HuH-7.5 (cell line): ENCODE results near the gene CLSTN3.
"Not testable (repeated sequence)": the region's sequence is repeated elsewhere in the genome, so short reads cannot be mapped to it uniquely, and the experiment has no call there.

Experiments used
- DNase-seq: peaks from one replicate; pipeline ENCODE4 v3.0.0; 2011; ENCODE audit warnings: low spot score

The CLSTN3 gene

GRCh38 chr12:7151532-7151931, 21.4 kb downstream of the CLSTN3 start:
- no peak for DNase-seq

GRCh38 chr12:7152818-7153217, 22.6 kb downstream of the CLSTN3 start:
- no peak for DNase-seq

- DNase-seq: no peak
These were observed 23.9 kb downstream of the CLSTN3 start for GRCh38 chr12:7154042-7154441.

DNA sequence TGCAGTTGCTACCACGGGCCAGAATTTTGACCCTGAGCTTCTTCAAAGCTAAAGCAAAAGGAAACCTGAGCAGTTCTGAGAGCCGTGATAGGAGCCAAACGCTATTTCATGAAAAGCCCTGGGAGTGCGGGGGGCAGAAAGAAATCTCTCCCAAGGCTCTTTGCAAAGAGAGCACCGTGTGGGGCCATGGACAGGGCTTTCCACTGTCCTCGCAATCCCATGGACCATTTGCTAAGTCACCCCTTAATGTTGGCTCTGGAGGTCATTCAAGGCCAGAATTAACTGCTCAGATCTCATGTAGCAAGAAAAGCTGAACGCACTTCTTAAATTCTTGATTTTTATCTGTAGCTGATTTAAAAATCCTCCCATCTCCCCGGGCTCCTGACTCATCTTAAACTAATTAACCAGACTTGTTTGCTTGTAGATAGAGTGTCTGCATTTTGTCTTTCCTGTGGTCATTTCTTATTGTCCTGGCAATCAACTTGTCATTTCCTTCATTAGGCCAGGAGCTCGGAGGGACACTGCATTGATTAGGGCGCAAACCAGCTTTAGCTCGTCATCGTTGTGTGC, 24.8 kb downstream of the CLSTN3 start:
- no peak for DNase-seq

DNA sequence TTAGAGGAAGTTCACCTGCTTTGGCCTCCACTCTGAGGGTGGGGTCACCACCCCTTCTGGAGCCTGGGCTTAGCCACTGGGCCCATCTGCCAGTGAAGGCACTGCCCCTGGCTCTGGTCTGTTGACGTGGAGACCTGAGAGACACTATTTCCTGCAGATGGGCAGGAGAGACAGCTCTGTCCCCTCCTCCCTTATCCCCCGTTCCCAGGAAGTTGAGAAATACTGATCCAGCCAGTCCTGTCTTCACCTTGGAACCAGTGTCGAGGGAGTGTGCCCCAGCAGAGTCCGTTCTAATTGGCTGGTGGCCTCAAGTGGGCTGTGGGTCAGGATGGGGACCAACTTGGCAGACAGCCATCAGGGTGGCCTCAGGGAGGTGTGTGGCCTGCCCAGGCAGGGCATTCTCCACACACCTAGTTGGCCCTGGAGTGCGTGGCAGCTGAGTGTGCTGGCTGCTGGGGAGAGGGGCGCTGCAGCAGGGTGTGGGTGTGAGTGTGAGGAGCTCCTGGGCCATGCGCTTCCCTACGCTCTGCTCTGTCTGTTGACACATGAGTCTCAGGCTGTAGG, 25.4 kb downstream of the CLSTN3 start:
- no peak for DNase-seq

DNA sequence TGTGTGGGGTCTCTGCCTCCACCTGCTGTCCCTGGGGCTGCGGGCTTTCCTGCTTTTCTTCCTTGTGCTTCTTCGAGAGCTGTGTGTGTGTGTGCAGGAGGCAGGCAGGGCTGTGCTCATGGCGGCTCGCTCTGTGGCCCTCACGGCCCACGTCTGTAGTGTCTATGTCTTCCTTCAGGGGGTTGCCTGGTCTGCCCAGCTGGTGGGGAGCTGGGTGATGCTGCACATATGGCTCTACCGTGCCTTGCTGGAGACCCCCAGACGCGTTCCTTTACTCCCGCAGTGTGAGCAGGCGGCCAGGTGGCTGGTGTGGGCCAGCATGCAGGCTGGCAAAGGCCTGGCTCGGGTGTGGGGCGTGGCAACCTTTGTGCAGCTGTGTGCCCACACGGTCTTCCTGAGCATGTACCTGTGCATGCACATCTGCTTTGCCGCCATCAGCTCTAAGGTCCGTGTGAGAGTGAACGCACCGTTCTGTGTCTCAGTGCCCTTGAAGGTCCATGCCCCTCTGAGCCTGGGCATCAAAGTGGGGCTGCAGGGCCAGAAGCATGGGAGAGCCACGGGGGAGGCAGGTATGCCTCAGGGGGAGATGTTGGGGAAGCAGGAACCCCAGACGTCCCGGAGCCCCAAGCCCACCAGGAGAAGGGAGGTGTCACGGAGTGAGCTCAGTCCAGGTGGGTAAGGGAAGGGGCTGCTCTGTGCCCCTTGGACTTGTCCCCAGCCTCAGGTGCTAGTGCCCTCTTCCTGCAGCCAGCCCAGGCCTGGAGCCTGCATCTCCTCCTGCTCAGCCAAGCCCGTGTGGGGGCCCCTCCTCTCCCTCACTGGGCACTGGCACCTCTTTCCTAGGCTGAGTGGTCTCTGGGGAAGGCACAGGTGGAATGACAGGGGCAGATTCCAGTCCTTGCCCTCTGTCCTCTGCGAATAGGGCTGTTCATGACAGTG, 26.4 kb downstream of the CLSTN3 start:
- DNase-seq: no peak

- no peak for DNase-seq
These were observed 27.2 kb downstream of the CLSTN3 start for GRCh38 chr12:7157391-7157790.

- DNase-seq: no peak
These were observed 28.8 kb downstream of the CLSTN3 start for GRCh38 chr12:7158781-7159609.

DNA sequence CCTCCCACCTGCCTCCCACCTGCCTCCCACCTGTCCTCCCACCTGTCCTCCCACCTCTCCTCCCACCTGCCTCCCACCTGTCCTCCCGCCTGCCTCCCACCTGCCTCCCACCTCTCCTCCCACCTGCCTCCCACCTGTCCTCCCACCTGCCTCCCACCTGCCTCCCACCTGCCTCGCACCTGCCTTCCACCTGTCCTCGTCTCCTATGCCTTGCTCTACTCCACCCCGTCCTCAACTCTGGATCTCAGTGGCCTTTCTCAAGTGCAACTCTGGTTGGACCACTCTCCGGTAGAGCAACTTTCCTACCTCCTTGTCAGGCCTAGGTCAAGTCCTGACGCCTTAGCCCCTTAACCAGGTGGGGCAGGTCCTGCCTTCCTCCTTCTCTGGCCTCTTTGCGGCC, 30.0 kb downstream of the CLSTN3 start:
- DNase-seq: no peak

- DNase-seq: no peak
These were observed 31.2 kb downstream of the CLSTN3 start for GRCh38 chr12:7161327-7161726.

DNA sequence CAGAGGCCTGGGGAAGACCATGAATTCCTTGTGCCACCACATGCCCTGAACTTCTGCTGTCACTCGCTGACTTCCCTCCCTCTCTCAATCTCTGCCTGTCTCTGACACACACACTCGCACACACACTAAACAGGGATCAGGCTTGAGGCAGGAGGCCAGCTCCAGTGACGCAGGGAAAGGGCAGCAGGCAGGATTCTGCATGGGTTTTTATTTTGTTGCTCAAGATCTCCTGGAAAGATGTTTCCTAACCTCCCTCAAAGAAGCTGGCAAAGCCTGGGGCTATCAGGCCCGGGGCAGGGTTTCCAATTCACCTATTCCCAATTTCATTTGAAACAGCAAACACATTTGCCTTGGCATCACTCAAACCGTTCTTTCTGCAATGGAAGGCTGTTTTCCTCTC, 31.6 kb downstream of the CLSTN3 start:
- no peak for DNase-seq

GRCh38 chr12:7162691-7163114, 32.5 kb downstream of the CLSTN3 start:
- DNase-seq: peak; percentile 59

- DNase-seq: no peak
These were observed 39.8 kb downstream of the CLSTN3 start for GRCh38 chr12:7169951-7170350.

- DNase-seq: no peak
These were observed 41.7 kb downstream of the CLSTN3 start for GRCh38 chr12:7171854-7172253.

GRCh38 chr12:7175493-7175892, 45.3 kb downstream of the CLSTN3 start:
- no peak for DNase-seq

- DNase-seq: no peak
These were observed 46.4 kb downstream of the CLSTN3 start for GRCh38 chr12:7176595-7176994.

- no peak for DNase-seq
These were observed 48.3 kb downstream of the CLSTN3 start for GRCh38 chr12:7178481-7178880.

DNA sequence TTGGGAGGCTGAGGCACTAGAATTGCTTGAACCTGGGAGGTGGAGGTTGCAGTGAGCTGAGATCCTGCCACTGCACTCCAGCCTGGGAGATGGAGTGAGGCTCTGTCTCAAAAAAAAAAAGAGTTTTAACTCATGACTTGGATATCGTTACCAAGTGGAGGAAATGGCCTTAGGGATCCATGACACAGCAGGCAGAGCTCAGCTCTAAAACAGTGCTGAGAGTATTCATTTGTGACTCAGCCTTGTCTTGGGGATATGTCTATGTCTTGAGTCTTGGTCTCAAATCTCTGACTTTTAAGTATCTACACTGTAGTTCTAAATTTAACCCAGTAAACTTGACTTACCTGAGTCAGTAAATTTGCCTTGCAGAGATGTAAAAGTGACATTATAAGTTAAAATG, 50.5 kb downstream of the CLSTN3 start:
- DNase-seq: no peak

DNA sequence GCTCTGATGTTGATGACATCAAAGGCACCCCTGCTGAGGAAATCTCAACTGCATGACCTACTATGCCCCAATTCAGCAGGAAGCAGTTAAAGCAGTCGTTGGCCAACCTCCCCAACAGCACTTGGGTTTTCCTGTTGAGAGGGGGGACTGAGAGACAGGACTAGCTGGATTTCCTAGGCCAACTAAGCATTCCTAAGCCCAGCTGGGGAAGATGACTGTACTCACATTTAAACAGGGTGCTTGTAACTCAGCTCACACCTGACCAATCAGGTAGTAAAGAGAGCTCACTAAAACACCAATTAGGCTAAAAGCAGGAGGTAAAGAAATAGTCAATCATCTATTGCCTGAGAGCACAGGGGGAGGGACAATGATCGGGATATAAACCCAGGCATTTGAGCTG, 55.9 kb downstream of the CLSTN3 start:
- DNase-seq: not testable (repeated sequence)

DNA sequence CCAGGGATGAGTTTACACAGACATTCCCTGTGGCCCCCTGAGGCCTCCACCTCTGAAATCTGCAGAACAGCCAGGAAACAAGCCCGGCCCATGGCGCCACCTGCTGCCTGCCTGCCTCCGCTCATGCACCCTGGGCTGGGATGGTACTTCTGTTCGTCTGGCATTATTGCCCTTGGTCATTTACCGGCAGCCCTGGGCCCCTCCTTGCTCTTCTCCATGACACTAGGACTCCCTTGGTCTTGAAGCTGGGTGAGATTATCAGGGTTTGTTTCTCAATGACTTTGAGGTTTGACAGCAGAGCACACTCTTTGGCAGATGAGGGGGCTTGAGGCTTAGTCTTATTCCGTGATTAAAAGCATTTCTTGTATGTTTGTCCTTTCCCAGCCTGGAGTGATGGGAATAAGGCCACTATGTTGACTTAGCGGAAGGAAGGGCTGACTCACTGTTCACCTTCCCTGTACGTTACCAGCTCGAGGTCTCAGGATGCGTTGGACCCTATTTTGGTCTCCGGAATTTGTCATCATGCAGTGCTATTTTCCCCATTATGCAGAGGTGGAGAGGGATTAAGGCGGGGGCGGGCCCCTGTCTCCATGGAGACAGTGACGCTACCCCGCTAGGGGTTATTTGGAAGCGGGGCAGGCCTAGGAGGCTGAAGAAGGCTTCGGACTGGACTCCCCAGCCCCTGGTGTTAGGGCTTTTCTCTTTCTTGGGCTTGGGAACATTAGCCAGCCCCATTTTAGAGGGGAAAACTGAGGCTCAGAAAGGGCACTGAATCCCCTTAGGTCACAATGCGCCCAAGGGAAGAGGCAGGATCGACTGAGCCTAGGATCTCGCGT, 58.6 kb downstream of the CLSTN3 start:
- DNase-seq: peak; percentile 70
